Lower leg skin (tissue), 4 donors: Measurements from ENCODE around the gene GTPBP3. TPM values are rescaled to one million over a fixed set of nuclear protein-coding genes. Genes with fewer than 3 reads are reported as not detected.

Experiments
- DNase-seq, 2 donors: peaks; one replicate each; pipeline ENCODE4 v3.0.0-alpha.2; 2019; ENCODE audit warnings: low spot score in 2 of 2
- H3K4me3 ChIP-seq: fragments of 200-600 bp; sonication (generic); 2 replicates; pipeline ENCODE4 v1.5.1; 2017; ENCODE audit warnings: mild to moderate bottlenecking, low read depth; ENCODE audit not compliant: poor library complexity, severe bottlenecking
- POLR2A ChIP-seq, 2 donors: fragments of 450-650 bp; IDR thresholded peaks; one replicate each; pipeline ENCODE4 v1.6.1; 2016 to 2017; ENCODE audit warnings: antibody characterized with exemption in 2 of 2, mild to moderate bottlenecking in 1 of 2, moderate library complexity in 1 of 2
- WGBS, 2 donors: methylation state at CpG; one replicate each; pipeline ENCODE4 v1.1.5; 2018; 5-methylcytosine and 5-hydroxymethylcytosine counted together
- intact Hi-C: fragments of 100-400 bp; cut with DNase I; formaldehyde crosslinking; loops from one replicate; pipeline ENCODE4 v1.15.0; 2023; ENCODE audit warnings: low total_unique reads
- total RNA-seq, 4 donors: library from RNA; depleted of rRNA; stranded (reverse); fragments of >200 nt; gene quantifications; one replicate each; pipeline ENCODE4 v1.1.0, GENCODE V29; 2016
- TF ChIP-seq, protein P1 (sequence below), 3 donors: fragments of 450-650 bp; IDR thresholded peaks; one replicate each; pipeline ENCODE4 v1.5.1; 2016; ENCODE audit warnings: antibody characterized with exemption in 3 of 3, mild to moderate bottlenecking in 3 of 3, moderate library complexity in 2 of 3

Gene GTPBP3
- total RNA-seq, 4 donors from 2014 or later = 30.6 to 36.8 (median 35.0) TPM

- no peak for TF ChIP-seq POLR2A (IDR thresholded peaks at IDR 0.05)
- TF ChIP-seq, protein P1, sequence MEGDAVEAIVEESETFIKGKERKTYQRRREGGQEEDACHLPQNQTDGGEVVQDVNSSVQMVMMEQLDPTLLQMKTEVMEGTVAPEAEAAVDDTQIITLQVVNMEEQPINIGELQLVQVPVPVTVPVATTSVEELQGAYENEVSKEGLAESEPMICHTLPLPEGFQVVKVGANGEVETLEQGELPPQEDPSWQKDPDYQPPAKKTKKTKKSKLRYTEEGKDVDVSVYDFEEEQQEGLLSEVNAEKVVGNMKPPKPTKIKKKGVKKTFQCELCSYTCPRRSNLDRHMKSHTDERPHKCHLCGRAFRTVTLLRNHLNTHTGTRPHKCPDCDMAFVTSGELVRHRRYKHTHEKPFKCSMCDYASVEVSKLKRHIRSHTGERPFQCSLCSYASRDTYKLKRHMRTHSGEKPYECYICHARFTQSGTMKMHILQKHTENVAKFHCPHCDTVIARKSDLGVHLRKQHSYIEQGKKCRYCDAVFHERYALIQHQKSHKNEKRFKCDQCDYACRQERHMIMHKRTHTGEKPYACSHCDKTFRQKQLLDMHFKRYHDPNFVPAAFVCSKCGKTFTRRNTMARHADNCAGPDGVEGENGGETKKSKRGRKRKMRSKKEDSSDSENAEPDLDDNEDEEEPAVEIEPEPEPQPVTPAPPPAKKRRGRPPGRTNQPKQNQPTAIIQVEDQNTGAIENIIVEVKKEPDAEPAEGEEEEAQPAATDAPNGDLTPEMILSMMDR (IDR thresholded peaks at IDR 0.05) = no peak
- 2 to 3% methylated on average over 51 to 53 of the region's 86 CpGs for WGBS, 2 donors
- peak within 1 kb of the TSS; percentile 70 for H3K4me3 ChIP-seq
- intact Hi-C loops = no loop called here
- peak; percentile 94 to 98 for DNase-seq
Measured at GRCh38 chr19:17334414-17335409, 2.6 kb upstream of the GTPBP3 start, which contains the start of gene ANO8. Gene ANO8, minus strand, starts transcription at chr19:17334855. Its CDS starts 185 bp downstream, at chr19:17334670.

- no peak overlapping the region for H3K4me3 ChIP-seq
- 60 to 63% methylated on average over 10 of the region's 10 CpGs for WGBS, 2 donors
- TF ChIP-seq POLR2A (IDR thresholded peaks at IDR 0.05) = no peak
- TF ChIP-seq, protein P1 (IDR thresholded peaks at IDR 0.05) = no peak
- intact Hi-C loops = no loop called here
- no peak for DNase-seq
Measured at GRCh38 chr19:17335575-17335974, 1.8 kb upstream of the GTPBP3 start.

- intact Hi-C loops = no loop called here
- no peak for DNase-seq
- TF ChIP-seq POLR2A (IDR thresholded peaks at IDR 0.05) = no peak
- TF ChIP-seq, protein P1 (IDR thresholded peaks at IDR 0.05) = no peak
- WGBS, 2 donors = 3 to 4% methylated on average over 35 to 49 of the region's 50 CpGs
- H3K4me3 ChIP-seq = peak overlapping the region; percentile 54
Measured at GRCh38 chr19:17337675-17338432, 501 bp downstream of the GTPBP3 start.

- WGBS, 2 donors = 86 to 89% methylated on average over 26 to 30 of the region's 30 CpGs
- no peak overlapping the region for H3K4me3 ChIP-seq
- no peak for DNase-seq
- intact Hi-C loops = no loop called here
- TF ChIP-seq POLR2A (IDR thresholded peaks at IDR 0.05) = no peak
- TF ChIP-seq, protein P1 (IDR thresholded peaks at IDR 0.05) = no peak
Measured at GRCh38 chr19:17338433-17339078, 1.2 kb downstream of the GTPBP3 start.

DNA sequence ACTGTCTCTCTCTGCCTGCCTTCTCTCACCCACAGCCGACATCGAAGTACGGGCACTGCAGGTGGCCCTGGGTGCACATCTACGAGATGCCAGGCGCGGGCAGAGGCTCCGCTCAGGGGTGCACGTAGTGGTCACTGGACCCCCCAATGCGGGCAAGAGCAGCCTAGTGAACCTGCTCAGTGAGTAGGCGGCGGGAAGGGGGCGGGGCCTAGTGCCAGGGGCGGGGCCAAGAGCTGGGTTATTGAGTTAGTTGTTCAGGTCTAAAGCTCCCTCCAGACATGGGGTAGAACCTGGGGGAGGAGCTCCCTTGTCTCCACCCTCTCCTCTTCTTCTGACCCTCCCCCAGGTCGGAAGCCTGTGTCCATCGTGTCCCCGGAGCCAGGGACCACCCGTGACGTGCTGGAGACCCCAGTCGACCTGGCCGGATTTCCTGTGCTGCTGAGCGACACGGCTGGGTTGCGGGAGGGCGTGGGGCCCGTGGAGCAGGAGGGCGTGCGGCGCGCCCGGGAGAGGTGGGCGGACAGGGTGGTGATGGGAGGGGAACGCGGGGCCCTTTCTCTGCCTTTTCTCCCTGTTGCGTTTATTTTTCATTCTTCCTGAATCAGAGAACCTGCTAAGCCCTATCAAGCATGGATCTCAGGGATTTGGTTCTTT, 1.9 kb downstream of the GTPBP3 start:
- no peak overlapping the region for H3K4me3 ChIP-seq
- no peak for DNase-seq
- intact Hi-C loops = no loop called here
- no peak for TF ChIP-seq POLR2A (IDR thresholded peaks at IDR 0.05)
- TF ChIP-seq, protein P1 (IDR thresholded peaks at IDR 0.05) = no peak
- 84 to 87% methylated on average over 31 to 34 of the region's 34 CpGs for WGBS, 2 donors
